HCT116 (cell line): ENCODE measurements around the gene RNPS1. TPM values are rescaled to one million over a fixed set of nuclear protein-coding genes. Genes with fewer than 3 reads are reported as not detected.

Source experiments
- ATAC-seq: fragments of 200-7000 bp; cut with Tn5 transposase; 2 replicates; pipeline ENCODE4 v1.9.1; 2020; ENCODE audit warnings: mild to moderate bottlenecking, moderate library complexity
- BruUV-seq: library from RNA; stranded (reverse); fragments of 400-500 nt; replicated peaks from 2 replicates; lab custom pipeline; 2021; lab: Mats Ljungman, UMichigan
- CTCF ChIA-PET: fragments of 300-600 bp; sonication (Branson Sonifier 250); formaldehyde crosslinking; loops from one replicate; lab custom pipeline; 2021; ENCODE audit warnings: antibody characterized with exemption; lab: Charles Lee
- POLR2A ChIA-PET: fragments of 300-600, 350-600 bp; sonication (Branson Sonifier 250); formaldehyde crosslinking; loops from one replicate; lab custom pipeline; 2021; ENCODE audit warnings: antibody characterized with exemption; lab: Charles Lee
- RAD21 ChIA-PET, 2 experiments: fragments of 300-600 bp; sonication (Branson Sonifier 250); formaldehyde crosslinking; loops; one replicate each; lab custom pipeline; 2023; ENCODE audit warnings: low total read pairs in 2 of 2; ENCODE audit not compliant: uncharacterized antibody in 2 of 2, unreplicated experiment in 2 of 2, low non-redundant PET in 1 of 2; lab: Charles Lee
- DNase-seq: peaks from one replicate; pipeline ENCODE4 v3.0.0-alpha.2; 2010; ENCODE audit warnings: low read depth, low spot score
- H2AFZ ChIP-seq: fragments of 200-600 bp; shearing (Covaris generic), sonication (generic); 2 replicates; pipeline ENCODE4 v1.6.1; 2017; ENCODE audit warnings: low read depth, mixed run types, mixed read lengths, antibody characterized with exemption, low read length; ENCODE audit not compliant: poor library complexity, severe bottlenecking
- H3K27ac ChIP-seq: 2 replicates; pipeline ENCODE4 v1.5.1; 2012; ENCODE audit warnings: low read depth, low read length
- H3K27me3 ChIP-seq: fragments of 200-600 bp; sonication (generic); 2 replicates; pipeline ENCODE4 v1.6.1; 2016; ENCODE audit warnings: mixed run types, low read length, mixed read lengths; ENCODE audit not compliant: insufficient read depth
- H3K36me3 ChIP-seq, 2 experiments: fragments of 200-500 bp in 1 of 2; fragments of 200-600 bp in 1 of 2; sonication (Bioruptor generic) in 1 of 2; sonication (generic) in 1 of 2; 2 replicates each; pipeline versions ENCODE4 v1.5.1 to v1.6.1; 2014 to 2016; ENCODE audit warnings: low read length in 2 of 2, inconsistent platforms in 1 of 2, mixed read lengths in 1 of 2, mixed run types in 1 of 2; ENCODE audit not compliant: insufficient read depth in 2 of 2, control insufficient read depth in 1 of 2
- H3K4me1 ChIP-seq, 2 experiments: fragments of 200-600 bp in 1 of 2; sonication (generic) in 1 of 2; 2 replicates each; pipeline versions ENCODE4 v1.5.1 to v1.6.1; 2012 to 2017; ENCODE audit warnings: low read length in 2 of 2, inconsistent platforms in 1 of 2, mild to moderate bottlenecking in 1 of 2, mixed read lengths in 1 of 2, mixed run types in 1 of 2, moderate library complexity in 1 of 2; ENCODE audit not compliant: insufficient read depth in 2 of 2, control insufficient read depth in 1 of 2
- H3K4me2 ChIP-seq: fragments of 200-600 bp; sonication (generic); 2 replicates; pipeline ENCODE4 v1.6.1; 2017; ENCODE audit warnings: mixed run types, low read length, mixed read lengths
- H3K4me3 ChIP-seq, 2 experiments: fragments of 200-600 bp in 1 of 2; sonication (generic) in 1 of 2; replicated peaks in 1 of 2; 2 replicates each; pipeline ENCODE4 v1.5.1; 2011 to 2016; ENCODE audit warnings: low read length in 2 of 2, control low read depth in 1 of 2, low read depth in 1 of 2, mild to moderate bottlenecking in 1 of 2, mixed read lengths in 1 of 2, mixed run types in 1 of 2
- H3K79me2 ChIP-seq: fragments of 200-600 bp; sonication (generic); 2 replicates; pipeline ENCODE4 v1.6.1; 2017; ENCODE audit warnings: mild to moderate bottlenecking, mixed run types, low read length, moderate library complexity, mixed read lengths; ENCODE audit not compliant: insufficient read depth
- H3K9ac ChIP-seq: fragments of 200-600 bp; sonication (generic); 2 replicates; pipeline ENCODE4 v1.6.1; 2016; ENCODE audit warnings: low read length, mixed read lengths
- H3K9me2 ChIP-seq: fragments of 200-600 bp; sonication (generic), shearing (Covaris generic); 2 replicates; pipeline ENCODE4 v1.6.1; 2017; ENCODE audit warnings: mixed run types, mild to moderate bottlenecking, moderate library complexity; ENCODE audit not compliant: insufficient read depth
- H3K9me3 ChIP-seq, 2 experiments: fragments of 200-500 bp in 1 of 2; fragments of 200-600 bp in 1 of 2; sonication (Bioruptor generic) in 1 of 2; sonication (generic) in 1 of 2; 2 replicates each; pipeline ENCODE4 v1.6.1; 2014 to 2017; ENCODE audit warnings: low read length in 2 of 2, mixed read lengths in 2 of 2, inconsistent platforms in 1 of 2, low read depth in 1 of 2, mild to moderate bottlenecking in 1 of 2, mixed run types in 1 of 2, moderate library complexity in 1 of 2; ENCODE audit not compliant: control insufficient read depth in 1 of 2, insufficient read depth in 1 of 2
- H4K20me1 ChIP-seq: fragments of 200-600 bp; sonication (generic), shearing (Covaris generic); 2 replicates; pipeline ENCODE4 v1.6.1; 2017; ENCODE audit warnings: mixed run types, mild to moderate bottlenecking, moderate library complexity; ENCODE audit not compliant: insufficient read depth
- ATF3 ChIP-seq: IDR thresholded peaks from 2 replicates; pipeline ENCODE4 v1.6.1; 2012
- CBX3 ChIP-seq: IDR thresholded peaks from 2 replicates; pipeline ENCODE4 v1.6.1; 2012; ENCODE audit warnings: low read depth
- CEBPB ChIP-seq: IDR thresholded peaks from 2 replicates; pipeline ENCODE4 v1.6.1; 2012; ENCODE audit warnings: low read depth
- CTCF ChIP-seq, 3 experiments: fragments of 200-600 bp in 1 of 3; sonication (generic) in 1 of 3; IDR thresholded peaks in 2 of 3; conservative IDR thresholded peaks in 1 of 3; 2 replicates each; pipeline ENCODE4 v1.5.1; 2012 to 2017; ENCODE audit warnings: low read depth in 2 of 3, low read length in 2 of 3, antibody characterized with exemption in 1 of 3, borderline replicate concordance in 1 of 3, control low read depth in 1 of 3, mild to moderate bottlenecking in 1 of 3, mixed read lengths in 1 of 3, mixed run types in 1 of 3, moderate library complexity in 1 of 3; ENCODE audit not compliant: insufficient read depth in 1 of 3
- ELF1 ChIP-seq: IDR thresholded peaks from 2 replicates; pipeline ENCODE4 v1.6.1; 2012; ENCODE audit warnings: low read depth, borderline replicate concordance
- EZH2 ChIP-seq: fragments of 200-600 bp; sonication (generic); IDR thresholded peaks from 2 replicates; pipeline ENCODE4 v1.6.1; 2017; ENCODE audit warnings: antibody characterized with exemption, mixed run types
- EZH2phosphoT487 ChIP-seq: fragments of 200-600 bp; IDR thresholded peaks from 2 replicates; pipeline ENCODE4 v1.6.1; 2018; ENCODE audit warnings: antibody characterized with exemption, borderline replicate concordance
- MAX ChIP-seq: IDR thresholded peaks from 2 replicates; pipeline ENCODE4 v1.6.1; 2012
- POLR2A ChIP-seq: IDR thresholded peaks from 2 replicates; pipeline ENCODE4 v1.7.0; 2011; ENCODE audit warnings: borderline replicate concordance; ENCODE audit not compliant: insufficient read depth, insufficient read length; ENCODE audit errors: extremely low read depth
- SP1 ChIP-seq: IDR thresholded peaks from 2 replicates; pipeline ENCODE4 v1.6.1; 2012; ENCODE audit warnings: low read depth
- SRF ChIP-seq: IDR thresholded peaks from 2 replicates; pipeline ENCODE4 v1.6.1; 2012; ENCODE audit warnings: low read depth
- ZBTB33 ChIP-seq: IDR thresholded peaks from 2 replicates; pipeline ENCODE4 v1.6.1; 2011; ENCODE audit warnings: mild to moderate bottlenecking, low read length, moderate library complexity; ENCODE audit not compliant: insufficient replicate concordance; ENCODE audit errors: extremely low read depth
- intact Hi-C: fragments of 100-400 bp; cut with micrococcal nuclease; formaldehyde crosslinking; loops from 2 replicates; pipeline ENCODE4 v1.10.0; 2022
- total RNA-seq: library from RNA; stranded (reverse); gene quantifications from one replicate; pipeline ENCODE4 v1.2.1, GENCODE V29; 2021; ENCODE audit not compliant: unreplicated experiment

Gene RNPS1
- total RNA-seq, 1 experiment from 2014 or later, result 257 TPM

- ATAC-seq, result no peak
- H3K4me3 ChIP-seq, result no peak overlapping the region
- no peaks in the 10 kb centered on the region for H3K36me3 ChIP-seq
- H3K4me2 ChIP-seq, result no peak overlapping the region
- RAD21 ChIA-PET, result no interaction called here
- H3K79me2 ChIP-seq, result no peaks in the 10 kb centered on the region
- H3K9me3 ChIP-seq, result no peaks in the 10 kb centered on the region
- H2AFZ ChIP-seq, result no peak overlapping the region
- TF ChIP-seq CEBPB (no peak), EZH2phosphoT487 (no peak), POLR2A (no peak), SP1 (no peak), EZH2 (no peak), CBX3 (no peak), CTCF (IDR thresholded peaks at IDR 0.05 in 2 of 3, conservative IDR thresholded peaks at IDR 0.05 in 1 of 3; ENCODE audit: borderline replicate concordance in 1 of 3, insufficient read depth in 1 of 3, low read depth in 2 of 3, low read length in 2 of 3) (no peak), ATF3 (no peak), ELF1 (no peak), MAX (no peak), SRF (no peak), ZBTB33 (no peak)
- POLR2A ChIA-PET, result no interaction called here
- no peaks in the 10 kb centered on the region for H3K4me1 ChIP-seq
- no peaks in the 10 kb centered on the region for H3K9me2 ChIP-seq
- H4K20me1 ChIP-seq, result no peaks in the 10 kb centered on the region
- no peak overlapping the region for H3K27ac ChIP-seq
- no TSS peak for BruUV-seq
- intact Hi-C loops, result no loop called here
- CTCF ChIA-PET, result no interaction called here
- H3K27me3 ChIP-seq, result no peaks in the 10 kb centered on the region
- no peak for DNase-seq
- no peak overlapping the region for H3K9ac ChIP-seq
Measured at GRCh38 chr16:2285731-2286191, 17.8 kb upstream of the RNPS1 start.
